Activated T-helper 1 cell treated with Interleukin-2 at 50 U/mL for 16 hours (primary cell): ENCODE results near the gene PBOV1.

Source experiments
- DNase-seq: peaks from one replicate; pipeline ENCODE4 v3.0.0-alpha.2; 2020; ENCODE audit warnings: low read depth

Gene PBOV1

GRCh38 chr6:138218449-138218848, at the start of gene PBOV1:
TSS of gene PBOV1 (minus strand) at chr6:138218491. CDS start at chr6:138218395, 96 bp downstream.
- no peak for DNase-seq

GRCh38 chr6:138266095-138266494, 47.8 kb upstream of the PBOV1 start:
- no peak for DNase-seq

- no peak for DNase-seq
These were observed 46.1 kb upstream of the PBOV1 start for GRCh38 chr6:138264372-138264880.

- no peak for DNase-seq
These were observed 45.7 kb upstream of the PBOV1 start for GRCh38 chr6:138263963-138264362.

- no peak for DNase-seq
These were observed 43.0 kb upstream of the PBOV1 start for GRCh38 chr6:138261116-138261780.

- DNase-seq = no peak
These were observed 40.7 kb upstream of the PBOV1 start for GRCh38 chr6:138258991-138259390.

DNA sequence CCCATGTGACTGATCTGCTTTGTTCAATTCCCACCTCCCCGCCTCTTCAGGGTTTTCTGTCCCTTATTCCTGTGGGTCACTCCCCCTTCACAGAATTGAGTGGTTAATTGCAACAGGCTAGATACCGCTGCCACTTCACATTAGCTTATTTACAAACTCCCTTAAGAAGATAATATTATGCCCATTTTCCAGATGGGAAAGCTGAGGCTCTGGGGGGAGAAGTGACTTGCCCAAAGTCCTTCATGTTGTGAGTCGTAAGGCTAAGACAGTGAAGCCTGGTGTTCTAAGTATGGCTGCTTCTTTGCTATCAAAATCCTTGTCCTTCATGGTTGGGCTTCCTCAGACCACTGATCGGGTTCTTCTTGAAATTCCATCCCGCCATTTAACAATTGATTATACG, 39.9 kb upstream of the PBOV1 start:
- no peak for DNase-seq

- DNase-seq = no peak
These were observed 39.3 kb upstream of the PBOV1 start for GRCh38 chr6:138257638-138258040.

GRCh38 chr6:138255443-138255842, 37.2 kb upstream of the PBOV1 start:
- DNase-seq = no peak

GRCh38 chr6:138253731-138254130, 35.4 kb upstream of the PBOV1 start:
- no peak for DNase-seq

- no peak for DNase-seq
These were observed 32.4 kb upstream of the PBOV1 start for GRCh38 chr6:138250513-138251247.

GRCh38 chr6:138250053-138250452, 31.8 kb upstream of the PBOV1 start:
- DNase-seq = no peak

- no peak for DNase-seq
These were observed 30.6 kb upstream of the PBOV1 start for GRCh38 chr6:138248878-138249277.

GRCh38 chr6:138248011-138248410, 29.7 kb upstream of the PBOV1 start:
- no peak for DNase-seq

DNA sequence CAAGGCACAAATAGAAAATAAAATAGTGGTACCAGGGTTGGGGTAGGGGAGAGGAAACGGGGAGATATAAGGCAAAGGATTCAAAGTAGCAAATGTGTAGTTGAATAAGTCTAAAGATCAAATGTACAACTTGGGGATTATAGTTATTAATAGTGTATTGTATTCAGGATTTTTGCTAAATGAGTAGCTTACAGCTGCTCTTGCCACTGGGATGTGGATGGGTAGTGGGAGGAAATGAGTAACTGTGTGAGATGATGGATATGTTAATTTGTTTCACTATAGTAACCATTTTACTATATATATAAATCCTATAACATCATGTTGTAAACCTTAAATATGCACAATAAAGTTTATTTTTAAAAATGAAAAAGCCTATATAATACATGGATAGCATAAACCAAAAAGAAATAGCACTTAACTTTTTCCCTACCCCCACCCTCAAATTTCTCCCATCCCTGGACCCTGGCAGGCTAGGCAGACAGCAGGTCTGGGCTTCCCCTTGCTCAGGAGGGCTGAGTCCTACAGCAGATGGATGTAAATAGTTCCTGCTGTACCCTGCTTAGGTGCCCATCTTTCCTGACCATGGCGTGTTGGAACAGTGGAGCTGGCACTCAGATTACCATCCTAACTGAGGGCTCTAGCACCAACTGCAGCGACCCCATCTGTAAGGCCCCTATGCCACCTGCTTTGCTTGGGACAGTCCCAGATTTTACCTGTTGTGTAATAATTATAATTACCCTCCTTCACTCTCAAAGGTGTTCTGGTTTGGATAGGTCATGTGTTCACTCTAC, 28.6 kb upstream of the PBOV1 start:
- DNase-seq = no peak

GRCh38 chr6:138245751-138246150, 27.5 kb upstream of the PBOV1 start:
- DNase-seq = no peak

DNA sequence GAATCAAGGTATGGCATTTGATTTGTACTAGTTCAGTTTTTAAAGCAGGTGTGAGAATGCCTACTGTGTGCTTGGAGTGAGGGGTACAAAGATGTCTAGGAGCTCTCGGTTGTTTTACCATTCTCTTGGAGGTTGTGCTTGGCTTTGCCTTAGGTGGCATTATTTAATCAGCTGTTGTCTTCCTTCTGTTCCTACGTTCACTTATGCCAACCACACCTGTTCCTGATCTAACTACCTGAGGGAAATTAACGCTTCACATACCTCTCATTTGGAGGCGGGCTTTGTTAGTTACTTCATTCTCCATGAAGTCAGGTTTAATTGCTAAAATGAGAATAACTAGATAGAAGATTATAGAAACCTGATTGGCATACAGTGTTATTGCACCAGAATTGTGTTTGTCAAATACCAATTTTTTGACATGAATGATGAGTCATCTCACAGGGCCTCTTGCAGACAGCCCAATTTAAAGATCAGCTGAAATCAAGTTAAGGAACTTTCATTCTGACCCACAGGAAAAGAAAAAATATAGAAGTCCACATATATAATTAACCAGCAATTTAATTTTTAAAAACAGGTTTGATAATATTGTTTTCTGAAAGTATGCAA, 24.8 kb upstream of the PBOV1 start:
- DNase-seq = no peak

DNA sequence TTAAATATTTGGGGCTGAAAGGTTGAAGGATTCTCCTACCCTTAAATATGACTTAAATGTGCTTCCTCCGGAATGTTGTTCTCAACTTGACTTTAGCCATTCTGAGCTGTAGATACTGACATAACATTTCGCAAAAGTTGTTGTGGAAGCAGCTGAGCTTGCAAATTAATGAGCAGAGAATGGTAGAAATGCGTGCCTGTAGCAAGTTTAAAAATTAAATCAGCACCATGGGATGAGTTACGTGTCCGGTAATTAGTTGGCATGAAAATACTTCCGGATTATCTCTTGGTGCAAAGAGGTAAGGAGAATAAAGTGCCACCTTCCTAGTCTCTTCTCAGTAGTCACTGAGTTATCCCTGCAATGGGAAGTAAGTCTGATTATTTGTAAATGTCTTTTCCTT, 23.6 kb upstream of the PBOV1 start:
- DNase-seq = no peak

GRCh38 chr6:138241381-138241780, 23.1 kb upstream of the PBOV1 start:
- no peak for DNase-seq

- DNase-seq = no peak
These were observed 22.4 kb upstream of the PBOV1 start for GRCh38 chr6:138240476-138241245.

DNA sequence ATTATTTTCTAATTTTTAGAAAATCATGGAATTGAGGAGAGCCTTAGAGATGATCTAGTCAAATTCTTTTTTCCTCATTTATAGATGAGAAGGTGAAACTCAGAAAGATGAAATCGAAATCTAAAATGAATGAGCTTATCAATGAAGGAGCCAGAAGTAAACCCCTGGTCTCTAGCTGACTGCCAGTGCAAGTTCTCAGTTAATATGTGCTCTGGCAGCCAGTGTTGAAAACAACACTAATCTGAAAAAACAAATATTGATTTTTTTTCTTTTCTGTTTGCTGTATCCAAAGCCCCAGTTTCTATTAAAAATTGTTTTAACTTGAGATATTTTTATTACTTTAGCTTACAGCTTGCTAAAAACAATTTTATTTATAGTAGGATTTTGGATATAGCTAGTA, 21.5 kb upstream of the PBOV1 start:
- DNase-seq = no peak

DNA sequence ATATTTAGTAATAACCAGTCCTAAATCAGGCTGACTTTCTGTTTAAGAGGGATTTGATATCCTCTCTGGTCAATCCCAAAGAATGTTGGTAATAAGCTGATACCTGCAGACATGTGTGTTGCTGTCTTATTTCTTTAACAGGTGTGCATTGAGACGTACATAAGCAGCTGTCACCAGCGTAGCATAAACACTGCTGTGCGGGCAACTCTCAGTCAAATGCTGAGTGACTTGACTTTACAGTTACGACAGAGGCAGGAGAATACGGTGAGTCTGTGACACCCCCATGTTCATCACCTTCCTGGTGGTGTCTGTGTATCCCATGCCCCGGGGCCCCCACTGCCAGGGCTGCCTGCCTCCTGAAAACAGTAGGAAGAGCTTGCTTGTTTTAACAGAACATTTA, 20.1 kb upstream of the PBOV1 start:
- DNase-seq = no peak
